ENCODE data around the gene PCGF2.
A peak's percentile ranks its signal among the peaks of the same experiment; 100 is the strongest.

Gene PCGF2

GRCh38 chr17:38751144-38751807 is 3.1 kb upstream of the PCGF2 start:
- DNase-seq = no peak

- no peak for DNase-seq
Measured at GRCh38 chr17:38750312-38751121, 2.4 kb upstream of the PCGF2 start.

- no peak for DNase-seq
Measured at GRCh38 chr17:38750044-38750311, 1.8 kb upstream of the PCGF2 start.

GRCh38 chr17:38749223-38750043 is 1.3 kb upstream of the PCGF2 start:
- peak in 1 of 2 experiments; percentile 36 for DNase-seq

- DNase-seq = no peak
Measured at GRCh38 chr17:38748892-38749222, 721 bp upstream of the PCGF2 start.

GRCh38 chr17:38747463-38748148 is 530 bp downstream of the PCGF2 start:
- no peak for DNase-seq

- no peak for DNase-seq
Measured at GRCh38 chr17:38746849-38747462, 1.2 kb downstream of the PCGF2 start.

- no peak for DNase-seq
Measured at GRCh38 chr17:38746004-38746848, 1.9 kb downstream of the PCGF2 start.

- DNase-seq = no peak
Measured at GRCh38 chr17:38745545-38745944, 2.6 kb downstream of the PCGF2 start.

- DNase-seq = no peak
Measured at GRCh38 chr17:38743556-38744171, 4.5 kb downstream of the PCGF2 start.

GRCh38 chr17:38742411-38743308 is 5.5 kb downstream of the PCGF2 start:
- peak in 1 of 2 experiments; percentile 72 for DNase-seq

- peak in 1 of 2 experiments; percentile 16 for DNase-seq
Measured at GRCh38 chr17:38741921-38742410, 6.2 kb downstream of the PCGF2 start.

GRCh38 chr17:38741461-38741860 is 6.7 kb downstream of the PCGF2 start:
- no peak for DNase-seq

- no peak for DNase-seq
Measured at GRCh38 chr17:38740806-38741205, 7.3 kb downstream of the PCGF2 start.

- no peak for DNase-seq
Measured at GRCh38 chr17:38740044-38740443, 8.1 kb downstream of the PCGF2 start.

GRCh38 chr17:38739305-38739704 is 8.8 kb downstream of the PCGF2 start:
- no peak for DNase-seq

- DNase-seq = no peak
Measured at GRCh38 chr17:38738686-38739085, 9.4 kb downstream of the PCGF2 start.

- DNase-seq = no peak
Measured at GRCh38 chr17:38738007-38738662, 10.0 kb downstream of the PCGF2 start.
